Erythroblast (primary cell): ENCODE data around the gene ZNF385D.

Experiments used
- GATA1 ChIP-seq: IDR thresholded peaks from 2 replicates; pipeline ENCODE4 v1.6.1; 2011; ENCODE audit warnings: low read depth, mild to moderate bottlenecking, control low read depth, low read length, moderate library complexity
- POLR2A ChIP-seq: IDR thresholded peaks from 2 replicates; pipeline ENCODE4 v1.6.1; 2011; ENCODE audit warnings: mild to moderate bottlenecking, low read length

DNA sequence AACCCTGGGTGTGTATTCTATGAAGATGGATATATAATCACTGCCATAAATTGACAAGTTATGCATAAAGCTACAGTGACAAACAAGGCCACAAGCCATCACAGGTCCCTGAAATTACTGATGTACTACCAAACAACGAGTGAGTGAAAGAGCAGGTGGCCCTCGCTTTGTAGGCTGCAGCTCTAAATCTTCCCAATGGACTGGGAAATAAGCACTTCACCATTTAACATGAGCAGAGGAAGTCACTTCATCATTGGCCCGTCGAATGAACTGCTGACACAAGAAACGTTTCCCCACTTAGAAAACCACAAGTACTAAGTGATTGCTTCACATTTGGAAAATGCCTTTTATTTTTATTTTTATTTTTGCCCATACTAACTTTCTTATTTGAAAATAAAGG is 218.0 kb downstream of the ZNF385D start:
- TF ChIP-seq POLR2A (no peak), GATA1 (no peak)
